ENCODE data around the gene ACTN3.

- TF ChIP-seq POLR2AphosphoS5 (IDR thresholded peaks at IDR 0.05) (no peak), POLR2A (IDR thresholded peaks at IDR 0.05) (no peak), CTCF (IDR thresholded peaks at IDR 0.05) (no peak)
These were observed 17.0 kb upstream of the ACTN3 start for GRCh38 chr11:66529655-66530054.
